H9 (cell line): ENCODE results near the gene LGSN. TPM values are rescaled to one million over a fixed set of nuclear protein-coding genes. Genes with fewer than 3 reads are reported as not detected.

Experiments used
- DNase-seq: peaks from one replicate; pipeline ENCODE4 v3.0.0-alpha.2; 2017
- H2AFZ ChIP-seq: one replicate; pipeline ENCODE4 v1.6.1; 2013; ENCODE audit warnings: mild to moderate bottlenecking, low read length, control low read depth, moderate library complexity
- H2AK5ac ChIP-seq: 2 replicates; pipeline ENCODE4 v1.6.1; 2013; ENCODE audit warnings: low read length, control low read depth, mixed read lengths; ENCODE audit not compliant: insufficient read length
- H2BK120ac ChIP-seq: one replicate; pipeline ENCODE4 v1.6.1; 2013; ENCODE audit warnings: low read depth, mild to moderate bottlenecking, low read length, control low read depth, inconsistent platforms; ENCODE audit not compliant: poor library complexity, severe bottlenecking
- H2BK12ac ChIP-seq: 2 replicates; pipeline ENCODE4 v1.6.1; 2013; ENCODE audit warnings: low read length, control low read depth, mixed read lengths, low read depth; ENCODE audit not compliant: insufficient read length
- H2BK15ac ChIP-seq: 2 replicates; pipeline ENCODE4 v1.6.1; 2013; ENCODE audit warnings: low read depth, low read length, control low read depth
- H2BK20ac ChIP-seq: one replicate; pipeline ENCODE4 v1.6.1; 2013; ENCODE audit warnings: low read depth, mild to moderate bottlenecking, low read length, control low read depth, inconsistent platforms; ENCODE audit not compliant: poor library complexity, severe bottlenecking
- H2BK5ac ChIP-seq: 2 replicates; pipeline ENCODE4 v1.6.1; 2013; ENCODE audit warnings: low read length, control low read depth, mixed read lengths; ENCODE audit not compliant: insufficient read length
- H3K14ac ChIP-seq: 2 replicates; pipeline ENCODE4 v1.6.1; 2013; ENCODE audit warnings: low read length, control low read depth; ENCODE audit not compliant: insufficient read depth
- H3K18ac ChIP-seq: 2 replicates; pipeline ENCODE4 v1.6.1; 2013; ENCODE audit warnings: low read depth, mild to moderate bottlenecking, mixed read lengths, low read length, control low read depth; ENCODE audit not compliant: insufficient read length
- H3K23ac ChIP-seq: 2 replicates; pipeline ENCODE4 v1.6.1; 2013; ENCODE audit warnings: low read length, control low read depth, mixed read lengths, low read depth; ENCODE audit not compliant: insufficient read length
- H3K23me2 ChIP-seq: 2 replicates; pipeline ENCODE4 v1.6.1; 2013; ENCODE audit warnings: low read depth, mild to moderate bottlenecking, mixed read lengths, low read length, control low read depth; ENCODE audit not compliant: insufficient read length, poor library complexity, severe bottlenecking
- H3K27ac ChIP-seq: 2 replicates; pipeline ENCODE4 v1.5.1; 2013; ENCODE audit warnings: low read length, control low read depth, mixed read lengths, low read depth; ENCODE audit not compliant: insufficient read length
- H3K27me3 ChIP-seq: 2 replicates; pipeline ENCODE4 v1.6.1; 2013; ENCODE audit warnings: low read length, control low read depth, inconsistent platforms; ENCODE audit not compliant: insufficient read depth
- H3K4ac ChIP-seq: 2 replicates; pipeline ENCODE4 v1.6.1; 2013; ENCODE audit warnings: low read depth, mild to moderate bottlenecking, control low read depth, inconsistent platforms, low read length, moderate library complexity
- H3K4me1 ChIP-seq: 2 replicates; pipeline ENCODE4 v1.6.1; 2013; ENCODE audit warnings: low read length, control low read depth, inconsistent platforms; ENCODE audit not compliant: insufficient read depth
- H3K4me2 ChIP-seq: 2 replicates; pipeline ENCODE4 v1.6.1; 2013; ENCODE audit warnings: low read length, control low read depth, mixed read lengths; ENCODE audit not compliant: insufficient read length, insufficient read depth
- H3K56ac ChIP-seq: 2 replicates; pipeline ENCODE4 v1.6.1; 2013; ENCODE audit warnings: low read depth, mild to moderate bottlenecking, mixed read lengths, low read length, control low read depth; ENCODE audit not compliant: insufficient read length
- H3K79me1 ChIP-seq: 2 replicates; pipeline ENCODE4 v1.6.1; 2013; ENCODE audit warnings: low read depth, mild to moderate bottlenecking, moderate library complexity, low read length, control low read depth, inconsistent platforms; ENCODE audit not compliant: insufficient read depth, poor library complexity, severe bottlenecking
- H3K79me2 ChIP-seq: 2 replicates; pipeline ENCODE4 v1.6.1; 2013; ENCODE audit warnings: low read length, control low read depth, inconsistent platforms; ENCODE audit not compliant: insufficient read depth
- H3K9ac ChIP-seq: 2 replicates; pipeline ENCODE4 v1.6.1; 2013; ENCODE audit warnings: low read length, control low read depth, mixed read lengths; ENCODE audit not compliant: insufficient read length; ENCODE audit errors: extremely low read depth
- H3K9me3 ChIP-seq: one replicate; pipeline ENCODE4 v1.6.1; 2013; ENCODE audit warnings: low read depth, low read length, inconsistent platforms; ENCODE audit not compliant: control insufficient read depth
- H3T11ph ChIP-seq: one replicate; pipeline ENCODE4 v1.6.1; 2013; ENCODE audit warnings: mild to moderate bottlenecking, low read length, control low read depth, inconsistent platforms
- H4K20me1 ChIP-seq: one replicate; pipeline ENCODE4 v1.6.1; 2013; ENCODE audit not compliant: control insufficient read depth, insufficient read length, insufficient read depth
- H4K5ac ChIP-seq: 2 replicates; pipeline ENCODE4 v1.6.1; 2013; ENCODE audit warnings: low read depth, mild to moderate bottlenecking, mixed read lengths, low read length, control low read depth; ENCODE audit not compliant: insufficient read length
- H4K8ac ChIP-seq: replicated peaks from 2 replicates; pipeline ENCODE4 v1.6.1; 2013; ENCODE audit warnings: low read length, control low read depth, mixed read lengths, low read depth; ENCODE audit not compliant: insufficient read length
- H4K91ac ChIP-seq: 2 replicates; pipeline ENCODE4 v1.6.1; 2013; ENCODE audit warnings: low read depth, mild to moderate bottlenecking, moderate library complexity, mixed read lengths, low read length, control low read depth; ENCODE audit not compliant: insufficient read length
- H3K27ac Mint-ChIP-seq, 3 experiments: 2 replicates in 2 of 3; 3 replicates in 1 of 3; pipeline ENCODE4 v1.8.0; 2020 to 2021; ENCODE audit warnings: mixed read lengths in 3 of 3, mild to moderate bottlenecking in 1 of 3, moderate library complexity in 1 of 3
- H3K27me3 Mint-ChIP-seq: 2 replicates; pipeline ENCODE4 v1.8.0; 2021; ENCODE audit warnings: low read depth, mild to moderate bottlenecking, moderate library complexity, mixed read lengths
- H3K36me3 Mint-ChIP-seq, 3 experiments: 2 replicates in 2 of 3; 3 replicates in 1 of 3; pipeline ENCODE4 v1.8.0; 2020 to 2021; ENCODE audit warnings: low read depth in 3 of 3, mixed read lengths in 3 of 3; ENCODE audit not compliant: insufficient read depth in 1 of 3
- H3K4me1 Mint-ChIP-seq, 2 experiments: 2 replicates each; pipeline ENCODE4 v1.8.0; 2020; ENCODE audit warnings: mixed read lengths in 2 of 2
- H3K4me3 Mint-ChIP-seq, 2 experiments: 2 replicates in 1 of 2; 3 replicates in 1 of 2; pipeline ENCODE4 v1.8.0; 2020 to 2021; ENCODE audit warnings: mild to moderate bottlenecking in 2 of 2, mixed read lengths in 2 of 2, moderate library complexity in 1 of 2
- H3K9me3 Mint-ChIP-seq, 2 experiments: 2 replicates in 1 of 2; 3 replicates in 1 of 2; pipeline ENCODE4 v1.8.0; 2020; ENCODE audit warnings: mild to moderate bottlenecking in 2 of 2, mixed read lengths in 2 of 2, moderate library complexity in 1 of 2
- total RNA-seq: library from RNA; stranded (reverse); gene quantifications from 2 replicates; pipeline ENCODE4 v1.2.1, GENCODE V29; 2021
- TF ChIP-seq, protein P1 (sequence below): fragments of 200-600 bp; sonication (generic); conservative IDR thresholded peaks from 3 replicates; pipeline ENCODE4 v1.8.0; 2021; ENCODE audit warnings: antibody characterized with exemption, mild to moderate bottlenecking

The LGSN gene
- total RNA-seq, 1 experiment from 2014 or later = 0.13 TPM

- no peak overlapping the region for H2BK15ac ChIP-seq
- no peaks in the 10 kb centered on the region for H4K20me1 ChIP-seq
- no peaks in the 10 kb centered on the region for H3K27me3 ChIP-seq
- H3K23me2 ChIP-seq = no peaks in the 10 kb centered on the region
- no peak overlapping the region for H4K8ac ChIP-seq
- no peak overlapping the region for H3K9ac ChIP-seq
- H3K9me3 ChIP-seq = no peaks in the 10 kb centered on the region
- Mint-ChIP-seq H3K9me3 (peaks cover 0 to 3% of the 10 kb centered on the region in 2 experiments; a peak in 2 of 5 replicates), H3K27ac (no peak overlapping the region), H3K36me3 (no peaks in the 10 kb centered on the region; a peak in 1 of 7 replicates), H3K4me1 (peaks cover 0 to 8% of the 10 kb centered on the region in 2 experiments; a peak in 3 of 4 replicates), H3K4me3 (no peak overlapping the region), H3K27me3 (no peaks in the 10 kb centered on the region)
- no peak for DNase-seq
- no peak overlapping the region for H3K14ac ChIP-seq
- no peak overlapping the region for H3T11ph ChIP-seq
- H4K5ac ChIP-seq = no peak overlapping the region
- TF ChIP-seq, protein P1, sequence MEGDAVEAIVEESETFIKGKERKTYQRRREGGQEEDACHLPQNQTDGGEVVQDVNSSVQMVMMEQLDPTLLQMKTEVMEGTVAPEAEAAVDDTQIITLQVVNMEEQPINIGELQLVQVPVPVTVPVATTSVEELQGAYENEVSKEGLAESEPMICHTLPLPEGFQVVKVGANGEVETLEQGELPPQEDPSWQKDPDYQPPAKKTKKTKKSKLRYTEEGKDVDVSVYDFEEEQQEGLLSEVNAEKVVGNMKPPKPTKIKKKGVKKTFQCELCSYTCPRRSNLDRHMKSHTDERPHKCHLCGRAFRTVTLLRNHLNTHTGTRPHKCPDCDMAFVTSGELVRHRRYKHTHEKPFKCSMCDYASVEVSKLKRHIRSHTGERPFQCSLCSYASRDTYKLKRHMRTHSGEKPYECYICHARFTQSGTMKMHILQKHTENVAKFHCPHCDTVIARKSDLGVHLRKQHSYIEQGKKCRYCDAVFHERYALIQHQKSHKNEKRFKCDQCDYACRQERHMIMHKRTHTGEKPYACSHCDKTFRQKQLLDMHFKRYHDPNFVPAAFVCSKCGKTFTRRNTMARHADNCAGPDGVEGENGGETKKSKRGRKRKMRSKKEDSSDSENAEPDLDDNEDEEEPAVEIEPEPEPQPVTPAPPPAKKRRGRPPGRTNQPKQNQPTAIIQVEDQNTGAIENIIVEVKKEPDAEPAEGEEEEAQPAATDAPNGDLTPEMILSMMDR = no peak
- H2AFZ ChIP-seq = no peak overlapping the region
- no peak overlapping the region for H2AK5ac ChIP-seq
- no peak overlapping the region for H3K27ac ChIP-seq
- H2BK5ac ChIP-seq = no peak overlapping the region
- no peaks in the 10 kb centered on the region for H3K79me1 ChIP-seq
- H2BK12ac ChIP-seq = no peak overlapping the region
- H2BK120ac ChIP-seq = no peak overlapping the region
- H3K18ac ChIP-seq = no peak overlapping the region
- no peaks in the 10 kb centered on the region for H3K4me1 ChIP-seq
- no peak overlapping the region for H3K23ac ChIP-seq
- no peak overlapping the region for H3K56ac ChIP-seq
- no peak overlapping the region for H3K4ac ChIP-seq
- H2BK20ac ChIP-seq = no peak overlapping the region
- H4K91ac ChIP-seq = no peak overlapping the region
- no peak overlapping the region for H3K4me2 ChIP-seq
- no peaks in the 10 kb centered on the region for H3K79me2 ChIP-seq
Observed at GRCh38 chr6:63303476-63303875, 16.3 kb downstream of the LGSN start.
